Measurements from ENCODE around the gene TSPAN12. TPM values are rescaled to one million over a fixed set of nuclear protein-coding genes. Genes with fewer than 3 reads are reported as not detected.

Gene TSPAN12, protein sequence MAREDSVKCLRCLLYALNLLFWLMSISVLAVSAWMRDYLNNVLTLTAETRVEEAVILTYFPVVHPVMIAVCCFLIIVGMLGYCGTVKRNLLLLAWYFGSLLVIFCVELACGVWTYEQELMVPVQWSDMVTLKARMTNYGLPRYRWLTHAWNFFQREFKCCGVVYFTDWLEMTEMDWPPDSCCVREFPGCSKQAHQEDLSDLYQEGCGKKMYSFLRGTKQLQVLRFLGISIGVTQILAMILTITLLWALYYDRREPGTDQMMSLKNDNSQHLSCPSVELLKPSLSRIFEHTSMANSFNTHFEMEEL
- 21.5 and 23.5 TPM in 2 replicates for total RNA-seq

DNA sequence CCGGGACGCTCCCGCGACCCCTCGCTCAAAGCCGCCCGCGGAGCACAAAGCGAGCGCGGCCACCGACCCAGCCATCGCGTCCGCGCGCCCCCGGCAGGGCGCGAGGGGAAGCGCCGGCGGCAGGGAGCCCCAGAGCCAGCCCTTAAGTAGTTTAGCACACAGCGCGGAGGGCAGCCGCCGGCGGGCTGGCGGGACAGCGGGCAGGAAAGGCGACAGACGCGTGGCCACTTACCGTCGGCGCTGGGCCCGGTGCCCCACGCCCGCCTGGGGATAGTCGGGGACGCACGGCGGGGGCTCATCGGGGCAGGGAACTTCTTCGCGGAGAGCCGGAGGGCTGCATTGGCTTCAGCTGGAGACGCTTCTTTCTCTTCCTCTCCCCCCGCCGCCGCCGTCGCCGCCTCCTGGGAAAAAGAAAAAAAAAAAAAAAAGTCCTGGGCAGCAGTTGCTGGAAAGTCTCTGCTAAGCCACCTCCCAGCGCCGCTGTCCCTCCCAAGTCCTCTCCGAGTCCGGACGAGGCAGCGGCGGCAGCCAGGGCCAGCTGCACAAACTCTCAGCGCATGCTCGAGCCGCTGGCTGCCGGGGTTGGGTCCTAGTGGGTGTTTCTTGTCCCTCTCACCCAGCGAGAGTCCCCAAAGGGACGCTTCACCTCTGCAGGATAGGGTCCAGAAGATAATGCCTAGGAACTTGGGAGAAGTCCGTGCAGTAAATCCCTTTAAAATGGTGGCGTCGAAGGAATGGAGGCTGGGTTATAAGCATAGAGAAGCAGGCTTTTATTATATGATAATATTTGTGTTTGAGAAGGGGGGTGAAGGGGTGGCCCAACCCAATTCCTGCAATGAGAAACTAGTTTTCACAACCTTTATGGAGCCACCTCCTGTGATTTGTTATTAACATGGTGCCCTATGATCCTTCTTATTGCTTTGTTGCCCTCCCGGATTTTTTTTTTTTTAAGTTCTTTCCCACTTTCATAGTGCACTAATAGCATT lies at the start of gene TSPAN12:
TSS of gene TSPAN12 (minus strand) at position 557 of the 986 bp plus-strand sequence. CDS start 1,381 bp downstream, outside the sequence.

Other genes with a start within 250 kb of the TSPAN12 start
- gene ING3, start 92.6 kb upstream of the TSPAN12 start, total RNA-seq = 30.5 and 30.9 TPM in 2 replicates
- 0.86 and 1.3 TPM in 2 replicates for gene CPED1, start 130.6 kb upstream of the TSPAN12 start, total RNA-seq

Measured in thoracic aorta endothelial cell (primary cell).